ENCODE results near the gene AQP5. TPM values are rescaled to one million over a fixed set of nuclear protein-coding genes. Genes with fewer than 3 reads are reported as not detected.

AQP5 gene
- total RNA-seq, 3 donors from 2014 or later (not counting 1 experiment from before 2014, with no cell fraction given), result not detected

- H3K27me3 ChIP-seq (ENCODE audit: control insufficient read depth, insufficient read depth, low read length), result peaks cover 27% of the 10 kb centered on the region
- H3K9me3 Mint-ChIP-seq, result no peaks in the 10 kb centered on the region
- H3K4me3 ChIP-seq (ENCODE audit: low read length), result no peak overlapping the region
- intact Hi-C loops (cut with micrococcal nuclease), result no loop called here
- peaks cover 10% of the 10 kb centered on the region for H3K4me1 ChIP-seq (ENCODE audit: control insufficient read depth, insufficient read depth, low read length)
- H3K4me3 Mint-ChIP-seq, result peak overlapping the region; percentile 40
- ATAC-seq (no peak), DNase-seq (no peak)
- TF ChIP-seq CTCF (IDR thresholded peaks at IDR 0.05), result no peak
- peaks cover 0 to 10% of the 10 kb centered on the region in 2 donors for H3K4me1 Mint-ChIP-seq
- H3K27me3 Mint-ChIP-seq (ENCODE audit: low read depth in 2 of 2), result peaks cover 69 to 70% of the 10 kb centered on the region in 2 donors
- H3K9me3 ChIP-seq (ENCODE audit: control insufficient read depth, insufficient read depth, low read length), result no peaks in the 10 kb centered on the region
- H3K36me3 ChIP-seq (ENCODE audit: control insufficient read depth, insufficient read depth, low read length), result no peaks in the 10 kb centered on the region
- no peak overlapping the region for H3K27ac ChIP-seq (ENCODE audit: low read length)
- H3K27ac Mint-ChIP-seq, result no peak overlapping the region
- WGBS (ENCODE audit: insufficient coverage), result 54% methylated on average over 37 of the region's 37 CpGs
- H3K36me3 Mint-ChIP-seq, result no peaks in the 10 kb centered on the region
Observed at GRCh38 chr12:49961993-49962764, 507 bp downstream of the AQP5 start.

- Mint-ChIP-seq H3K4me3 (no peak overlapping the region), H3K36me3 (no peaks in the 10 kb centered on the region), H3K27ac (no peak overlapping the region), H3K27me3 (ENCODE audit: low read depth in 2 of 2) (peaks cover 60 to 61% of the 10 kb centered on the region in 2 donors), H3K4me1 (peaks cover 0 to 11% of the 10 kb centered on the region in 2 donors), H3K9me3 (no peaks in the 10 kb centered on the region)
- intact Hi-C loops (cut with micrococcal nuclease), result no loop called here
- TF ChIP-seq CTCF (IDR thresholded peaks at IDR 0.05), result no peak
- Histone ChIP-seq H3K27ac (ENCODE audit: low read length) (no peak overlapping the region), H3K9me3 (ENCODE audit: control insufficient read depth, insufficient read depth, low read length) (no peaks in the 10 kb centered on the region), H3K4me3 (ENCODE audit: low read length) (no peak overlapping the region), H3K27me3 (ENCODE audit: control insufficient read depth, insufficient read depth, low read length) (peaks cover 31% of the 10 kb centered on the region), H3K36me3 (ENCODE audit: control insufficient read depth, insufficient read depth, low read length) (no peaks in the 10 kb centered on the region), H3K4me1 (ENCODE audit: control insufficient read depth, insufficient read depth, low read length) (peaks cover 18% of the 10 kb centered on the region)
- 81% methylated on average over 21 of the region's 21 CpGs for WGBS (ENCODE audit: insufficient coverage)
- DNase-seq, result no peak
- ATAC-seq, result no peak
Observed at GRCh38 chr12:49962861-49963765, 1.4 kb downstream of the AQP5 start.

GRCh38 chr12:49963976-49964815 lies 2.5 kb downstream of the AQP5 start:
- Mint-ChIP-seq H3K27me3 (ENCODE audit: low read depth in 2 of 2) (peaks cover 49 to 51% of the 10 kb centered on the region in 2 donors), H3K9me3 (no peaks in the 10 kb centered on the region), H3K4me1 (peaks cover 0 to 11% of the 10 kb centered on the region in 2 donors), H3K27ac (no peak overlapping the region), H3K4me3 (no peak overlapping the region), H3K36me3 (no peaks in the 10 kb centered on the region)
- intact Hi-C loops (cut with micrococcal nuclease), result no loop called here
- no peak for DNase-seq
- Histone ChIP-seq H3K36me3 (ENCODE audit: control insufficient read depth, insufficient read depth, low read length) (no peaks in the 10 kb centered on the region), H3K27ac (ENCODE audit: low read length) (no peak overlapping the region), H3K4me3 (ENCODE audit: low read length) (no peak overlapping the region), H3K9me3 (ENCODE audit: control insufficient read depth, insufficient read depth, low read length) (no peaks in the 10 kb centered on the region), H3K4me1 (ENCODE audit: control insufficient read depth, insufficient read depth, low read length) (peaks cover 18% of the 10 kb centered on the region), H3K27me3 (ENCODE audit: control insufficient read depth, insufficient read depth, low read length) (peaks cover 22% of the 10 kb centered on the region)
- no peak for ATAC-seq
- 84% methylated on average over 16 of the region's 17 CpGs for WGBS (ENCODE audit: insufficient coverage)
- TF ChIP-seq CTCF (IDR thresholded peaks at IDR 0.05), result no peak

Measured in natural killer cell (primary cell).